HG03342 (cell line): ENCODE measurements around the gene PCYT2.

Experiments used
- ATAC-seq: cut with Tn5 transposase; IDR thresholded peaks from one replicate; pipeline ENCODE4 v1.9.1; 2021; ENCODE audit warnings: mild to moderate bottlenecking, moderate library complexity; ENCODE audit not compliant: unreplicated experiment

The PCYT2 gene

DNA sequence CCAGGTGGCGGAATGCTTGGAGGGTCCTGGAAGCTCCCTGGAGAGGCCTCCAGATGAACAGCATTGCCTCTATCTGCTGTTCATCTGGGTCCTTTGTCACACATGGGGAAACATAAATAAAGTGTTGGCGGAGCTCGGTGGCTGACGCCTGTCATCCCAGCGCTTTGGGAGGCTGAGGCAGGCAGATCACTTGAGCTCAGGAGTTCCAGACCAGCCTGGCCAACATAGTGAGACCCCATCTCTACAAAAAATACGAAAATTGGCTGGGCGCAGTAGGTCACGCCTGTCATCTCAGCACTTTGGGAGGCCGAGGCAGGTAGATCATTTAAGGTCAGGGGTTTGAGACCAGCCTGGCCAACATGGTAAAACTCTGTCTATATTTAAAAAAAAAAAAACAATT is 33.7 kb upstream of the PCYT2 start:
- ATAC-seq = no peak

DNA sequence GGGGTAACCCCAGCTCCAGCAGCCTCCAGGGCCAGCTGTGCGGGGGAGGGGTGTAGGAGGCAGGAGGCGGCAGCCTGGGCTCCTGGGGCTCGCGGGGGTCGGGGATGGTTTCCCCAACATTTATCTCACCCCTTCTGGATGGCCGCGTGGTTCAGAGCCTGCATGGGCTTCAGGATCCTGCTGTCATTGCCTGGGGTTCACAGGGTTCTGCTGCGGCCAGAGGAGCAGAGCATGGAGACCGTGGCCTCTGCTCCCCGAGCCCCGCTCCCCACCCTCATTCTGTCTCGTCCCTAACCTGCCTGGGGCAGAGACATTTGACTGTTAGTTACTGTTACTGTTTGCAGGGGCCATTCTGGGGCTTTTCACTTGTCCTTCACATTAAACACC is 31.0 kb upstream of the PCYT2 start:
- no peak for ATAC-seq

- no peak for ATAC-seq
Measured at GRCh38 chr17:81941484-81942166, 30.4 kb upstream of the PCYT2 start.

DNA sequence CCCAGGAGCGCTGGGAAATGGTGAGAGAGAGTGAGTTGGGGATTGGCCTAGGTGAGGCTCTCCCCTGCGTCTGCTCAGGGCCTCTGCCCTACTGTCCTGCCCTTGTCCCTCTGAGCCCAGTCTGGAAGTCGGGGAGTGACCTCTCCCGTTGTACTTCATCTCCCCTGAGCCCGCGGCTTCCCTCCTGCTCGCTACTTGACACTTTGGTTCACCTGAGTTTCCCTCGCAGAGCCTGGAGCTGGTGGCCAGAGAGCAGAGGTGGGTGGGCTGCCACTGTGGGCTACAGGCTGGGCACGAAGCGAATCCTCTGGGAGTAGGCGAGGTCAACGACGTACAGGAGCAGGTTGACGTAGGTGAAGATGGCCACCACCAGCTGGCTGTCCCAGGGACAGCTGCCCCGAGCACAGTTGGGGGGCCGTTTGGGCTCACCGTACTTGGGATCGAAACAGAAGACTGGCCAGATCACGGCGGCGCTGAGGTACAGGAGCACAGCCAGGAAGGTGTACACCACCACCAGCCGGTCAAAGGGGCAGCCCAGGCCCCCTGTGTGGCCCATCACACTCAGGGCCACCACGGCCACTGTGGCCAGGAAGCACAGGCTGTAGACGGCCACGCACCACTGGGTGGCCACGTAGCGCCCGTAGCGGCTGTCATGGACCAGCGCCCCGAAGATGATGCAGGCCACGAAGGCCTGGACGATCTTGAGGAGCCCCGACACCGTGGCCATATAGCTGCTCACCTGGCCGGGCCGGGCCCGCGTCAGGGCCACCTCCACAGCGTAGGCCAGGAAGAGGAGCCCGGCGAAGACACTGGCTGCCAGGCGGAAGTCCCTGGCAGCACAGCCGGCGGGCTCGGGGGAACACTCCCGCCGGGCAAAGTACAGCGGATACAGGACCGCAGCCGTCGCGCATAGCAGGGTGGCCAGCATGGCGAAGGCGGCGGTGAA is 29.6 kb upstream of the PCYT2 start:
- no peak for ATAC-seq

DNA sequence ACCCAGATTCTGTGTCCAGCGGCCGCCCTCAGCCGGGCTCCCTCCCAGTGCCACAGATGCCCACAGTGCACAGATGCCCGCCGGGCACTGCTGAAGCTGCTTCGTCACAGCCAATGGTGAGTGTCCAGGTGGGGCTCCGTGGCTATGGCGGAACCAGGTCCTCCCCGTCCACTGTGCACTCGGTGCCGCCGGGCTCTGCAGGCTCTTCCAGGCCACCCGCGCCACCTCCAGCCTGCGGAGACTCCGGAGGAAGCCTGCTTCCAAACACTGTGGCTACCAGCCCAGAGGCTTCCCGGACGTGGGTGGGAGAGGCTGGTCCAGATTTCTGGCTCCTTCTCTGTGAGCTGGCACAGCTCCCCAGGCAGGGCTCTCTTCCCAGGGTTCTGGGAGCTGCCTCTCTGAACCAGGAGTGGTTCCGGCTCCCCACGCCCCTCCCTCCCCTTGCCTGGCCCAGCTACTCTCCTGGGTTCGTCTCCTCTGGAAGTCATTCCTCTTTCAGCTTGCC is 28.7 kb upstream of the PCYT2 start:
- no peak for ATAC-seq

GRCh38 chr17:81939218-81939617 is 28.0 kb upstream of the PCYT2 start:
- ATAC-seq = no peak

DNA sequence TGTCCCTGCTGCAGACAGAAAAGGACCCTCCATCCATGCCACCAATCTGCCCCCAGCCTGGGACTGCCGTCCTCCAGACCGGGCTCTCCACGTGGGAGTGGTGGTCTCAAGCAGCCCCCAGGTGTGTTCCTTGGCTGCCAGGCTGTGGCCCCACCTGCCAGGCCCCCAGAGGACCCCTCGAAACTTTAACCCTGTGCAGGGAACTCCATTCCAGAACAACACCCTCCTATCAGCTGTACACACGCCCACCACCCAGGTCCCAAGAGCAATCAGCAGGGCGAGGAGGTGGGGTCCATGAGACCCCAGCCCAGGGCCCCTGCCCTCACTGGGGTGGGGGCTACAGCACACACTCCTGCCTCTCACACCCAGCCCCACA is 24.5 kb upstream of the PCYT2 start:
- no peak for ATAC-seq

GRCh38 chr17:81934850-81935708 is 23.9 kb upstream of the PCYT2 start:
- no peak for ATAC-seq

DNA sequence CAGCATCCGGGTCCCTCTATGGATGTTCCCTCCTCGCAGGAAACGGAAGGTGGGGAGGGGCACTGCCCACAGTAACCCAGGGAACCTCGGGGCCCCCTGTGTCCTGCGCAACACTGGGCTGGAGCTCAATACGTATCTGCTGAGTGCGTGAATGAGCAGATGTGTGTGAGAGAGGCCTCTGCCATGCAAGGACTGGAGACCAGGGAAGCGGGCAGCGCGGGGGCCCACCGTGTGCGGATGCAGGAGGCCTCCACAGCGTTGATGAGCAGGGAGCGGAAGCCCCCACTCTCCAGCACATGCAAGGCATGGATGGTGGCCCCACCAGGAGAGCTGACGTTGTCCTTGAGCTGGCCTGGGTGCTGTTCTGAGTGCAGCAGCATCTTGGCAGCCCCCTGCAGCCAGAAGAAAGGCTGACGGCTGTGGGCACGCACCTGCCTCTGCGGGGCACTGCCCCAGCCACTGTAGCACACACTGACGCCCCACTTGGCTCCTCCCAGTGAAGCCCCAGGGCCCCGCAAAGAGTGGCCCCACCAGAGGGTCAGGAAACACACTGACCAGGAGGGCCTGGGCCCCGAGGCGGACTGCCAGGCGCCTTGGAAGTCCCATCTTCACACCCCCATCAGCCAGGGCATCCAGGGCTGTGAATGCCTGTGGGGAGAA is 23.0 kb upstream of the PCYT2 start:
- no peak for ATAC-seq

- ATAC-seq = no peak
Measured at GRCh38 chr17:81933178-81933699, 22.0 kb upstream of the PCYT2 start.

- ATAC-seq = no peak
Measured at GRCh38 chr17:81932333-81932983, 21.3 kb upstream of the PCYT2 start.

- ATAC-seq = no peak
Measured at GRCh38 chr17:81931557-81932332, 20.5 kb upstream of the PCYT2 start.

DNA sequence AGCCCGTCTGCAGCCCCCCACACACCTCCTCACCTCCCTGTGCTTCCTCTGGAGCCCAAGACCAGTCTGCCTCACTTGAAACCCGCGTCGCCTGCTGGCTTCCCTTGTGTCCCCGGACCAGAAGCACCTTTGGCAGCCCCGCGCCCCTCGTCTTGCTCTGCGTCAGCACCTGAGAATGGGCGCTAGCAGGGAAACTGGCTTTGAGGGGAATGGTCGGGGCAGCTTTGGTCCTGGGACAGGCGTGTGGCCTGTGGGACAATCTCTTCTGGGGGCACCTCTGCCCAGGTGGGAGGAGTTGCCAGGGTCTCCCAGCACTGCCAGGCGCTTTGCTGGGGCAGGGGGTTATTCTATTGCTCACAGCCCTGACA is 20.0 kb upstream of the PCYT2 start:
- ATAC-seq = no peak

DNA sequence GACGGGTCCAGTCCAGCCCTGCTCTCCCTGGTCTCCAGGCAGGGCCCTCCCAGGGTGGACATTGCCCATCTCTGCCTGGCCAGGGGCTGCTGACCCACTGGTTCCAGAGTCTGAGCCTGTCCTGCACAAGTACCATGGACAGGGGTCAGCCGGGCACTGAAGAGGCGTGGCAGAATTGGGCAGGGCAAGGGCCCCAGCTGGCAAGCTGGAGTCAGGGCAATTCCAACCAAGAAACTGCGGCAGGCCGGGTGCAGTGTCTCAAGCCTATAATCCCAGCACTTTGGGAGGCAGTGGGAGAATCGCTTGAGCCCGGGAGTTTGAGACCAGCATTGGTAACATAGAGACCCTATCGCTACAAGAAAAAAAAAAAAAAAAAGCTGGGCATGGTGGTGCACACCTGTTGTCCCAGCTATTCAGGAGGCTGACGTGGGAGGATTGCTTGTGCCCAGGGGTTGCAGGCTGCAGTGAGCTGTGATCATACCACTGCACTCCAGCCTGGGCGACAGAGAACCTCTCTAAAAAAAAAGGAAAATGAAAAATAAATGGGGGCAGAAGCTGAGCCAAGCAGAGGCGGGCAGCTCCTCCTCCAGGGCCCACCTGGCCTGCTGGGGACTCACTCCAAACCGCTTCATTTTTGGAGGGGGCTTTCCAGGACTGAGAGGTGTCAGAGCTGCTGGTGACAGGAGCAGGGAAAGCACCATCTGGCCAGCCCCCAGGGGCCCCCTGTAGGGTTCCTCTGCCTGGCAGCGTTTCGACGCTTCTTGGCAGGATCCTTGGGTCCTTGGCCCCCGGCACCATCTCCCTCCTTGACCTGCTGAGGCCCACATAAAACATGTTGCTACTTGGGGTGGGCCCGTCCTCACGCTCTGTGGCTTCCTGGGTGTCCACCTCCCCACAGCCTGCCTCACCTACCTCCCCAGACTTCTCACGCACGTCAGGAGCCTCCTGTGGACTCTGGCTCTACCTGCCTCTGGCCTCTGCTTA is 19.2 kb upstream of the PCYT2 start:
- no peak for ATAC-seq

GRCh38 chr17:81929253-81930141 is 18.3 kb upstream of the PCYT2 start:
- ATAC-seq = no peak

GRCh38 chr17:81928544-81929252 is 17.5 kb upstream of the PCYT2 start:
- ATAC-seq = no peak
